HG03060 (cell line): ENCODE data around the gene USP20.

Experiments
- ATAC-seq: cut with Tn5 transposase; IDR thresholded peaks from one replicate; pipeline ENCODE4 v1.9.1; 2021; ENCODE audit warnings: low read depth, moderate number of reproducible peaks; ENCODE audit not compliant: unreplicated experiment

USP20 gene

GRCh38 chr9:129871046-129871445, 35.8 kb downstream of the USP20 start:
- ATAC-seq, result no peak

GRCh38 chr9:129873563-129874190, 38.4 kb downstream of the USP20 start:
- ATAC-seq, result no peak

- no peak for ATAC-seq
Measured at GRCh38 chr9:129874261-129875101, 39.2 kb downstream of the USP20 start.

- ATAC-seq, result no peak
Measured at GRCh38 chr9:129875181-129875611, 39.9 kb downstream of the USP20 start.

- ATAC-seq, result no peak
Measured at GRCh38 chr9:129875687-129876395, 40.6 kb downstream of the USP20 start.

GRCh38 chr9:129876815-129877214, 41.6 kb downstream of the USP20 start:
- no peak for ATAC-seq

GRCh38 chr9:129878291-129878690, 43.0 kb downstream of the USP20 start:
- ATAC-seq, result no peak

GRCh38 chr9:129879103-129879699, 43.9 kb downstream of the USP20 start:
- no peak for ATAC-seq

GRCh38 chr9:129879991-129880653, 44.9 kb downstream of the USP20 start:
- ATAC-seq, result no peak

- ATAC-seq, result no peak
Measured at GRCh38 chr9:129880654-129881546, 45.6 kb downstream of the USP20 start.

- no peak for ATAC-seq
Measured at GRCh38 chr9:129881547-129882324, 46.5 kb downstream of the USP20 start.

GRCh38 chr9:129884220-129885017, 49.2 kb downstream of the USP20 start:
- ATAC-seq, result no peak

GRCh38 chr9:129885018-129885669, 49.9 kb downstream of the USP20 start:
- ATAC-seq, result no peak

- no peak for ATAC-seq
Measured at GRCh38 chr9:129885670-129886106, 50.4 kb downstream of the USP20 start.

- ATAC-seq, result no peak
Measured at GRCh38 chr9:129886226-129887174, 51.2 kb downstream of the USP20 start.
